HG03469 (cell line): ENCODE measurements around the gene KRTAP5-1.

Source experiments
- ATAC-seq: cut with Tn5 transposase; IDR thresholded peaks from one replicate; pipeline ENCODE4 v1.9.1; 2021; ENCODE audit warnings: mild to moderate bottlenecking, moderate library complexity, moderate number of reproducible peaks; ENCODE audit not compliant: unreplicated experiment

Gene KRTAP5-1

DNA sequence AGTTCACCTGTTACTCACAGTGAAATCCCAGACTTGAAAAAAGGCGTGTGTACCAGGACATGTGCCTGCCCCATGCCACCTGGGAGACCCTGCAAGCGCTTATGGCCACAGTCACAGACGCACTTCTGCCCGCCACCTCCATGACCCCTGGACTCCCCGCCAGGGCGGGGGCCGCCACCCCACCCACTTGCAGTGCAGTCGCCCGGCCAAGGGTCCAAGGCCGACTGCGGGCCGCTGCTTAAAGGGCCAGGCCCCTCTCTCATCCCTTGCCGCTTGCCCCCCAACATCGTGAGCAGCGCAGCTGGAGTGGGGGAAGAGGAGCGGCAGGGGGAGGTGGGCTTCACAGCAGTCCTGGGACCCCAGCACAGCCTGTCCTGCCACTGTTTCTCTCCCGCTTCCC, 23.8 kb downstream of the KRTAP5-1 start:
- ATAC-seq: no peak

DNA sequence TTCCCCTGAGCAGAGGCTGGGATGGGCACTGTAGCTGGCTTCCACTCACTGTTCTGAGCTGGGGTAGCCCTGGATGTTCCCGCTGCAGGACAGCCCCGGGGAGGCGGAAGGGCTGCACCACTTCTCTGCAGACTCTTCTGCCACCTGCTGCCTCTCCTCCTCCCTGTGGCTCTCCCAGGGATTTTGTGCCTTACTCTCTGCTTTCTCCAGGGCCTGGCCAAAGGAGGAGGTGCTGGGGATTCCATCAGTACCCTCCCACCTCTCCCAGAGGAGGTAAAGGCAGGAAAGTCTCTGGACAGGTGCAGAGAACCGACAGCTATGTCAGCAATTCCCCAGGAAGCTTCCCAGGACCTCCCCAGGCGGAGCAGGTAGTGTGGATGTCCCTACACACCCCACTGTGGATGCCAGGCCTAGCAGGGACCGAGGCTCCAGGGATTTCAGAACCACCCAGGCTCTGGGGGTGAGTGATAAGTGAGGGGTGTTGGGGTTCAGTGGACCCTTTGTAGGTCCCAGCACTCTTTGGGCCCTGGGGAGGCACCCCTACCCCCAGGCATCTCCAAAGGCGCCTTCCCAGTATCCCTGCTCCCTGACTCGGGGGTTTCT, 24.3 kb downstream of the KRTAP5-1 start:
- no peak for ATAC-seq

- ATAC-seq: no peak
Measured at GRCh38 chr11:1560002-1560648, 25.0 kb downstream of the KRTAP5-1 start.

DNA sequence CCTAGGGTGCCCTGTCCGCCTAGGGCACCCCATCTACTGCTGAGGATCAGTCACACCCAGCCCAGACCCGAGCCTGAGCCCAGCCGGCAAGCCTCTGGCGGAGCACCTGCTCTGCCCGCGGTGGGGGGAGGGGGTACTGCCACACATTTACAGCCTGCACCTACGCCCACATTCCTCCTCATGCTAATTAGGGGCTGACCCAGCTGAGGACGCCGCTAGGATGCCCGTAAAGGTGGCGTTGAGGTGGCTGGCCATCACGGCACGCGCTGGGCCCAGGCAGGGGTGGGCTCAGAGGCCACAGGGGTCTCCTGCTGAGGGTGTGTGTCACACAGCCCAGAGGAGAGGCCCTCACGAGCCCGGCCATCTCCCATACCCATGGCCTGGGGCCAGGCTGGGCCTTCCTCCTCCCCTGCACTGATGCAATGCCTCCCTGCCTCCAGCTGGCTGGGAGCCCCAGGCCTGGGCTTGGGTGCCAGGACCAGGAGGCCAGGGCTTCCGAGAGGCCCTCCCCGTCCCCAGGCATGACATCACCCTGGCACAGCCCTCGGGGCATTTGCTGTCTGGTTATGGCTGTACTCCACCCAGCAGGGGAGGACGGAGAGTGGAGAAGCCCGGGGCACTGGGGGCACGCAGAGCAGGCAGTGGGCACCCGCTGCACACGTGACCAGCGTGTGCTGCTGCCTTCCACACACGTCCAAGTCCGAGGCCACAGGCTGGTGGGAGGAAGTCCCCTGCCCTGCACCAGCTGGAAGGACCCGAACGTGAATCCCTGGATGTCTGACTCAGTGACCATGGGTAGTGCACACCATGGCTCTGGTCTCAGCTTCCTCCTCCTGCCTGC, 25.8 kb downstream of the KRTAP5-1 start:
- no peak for ATAC-seq

DNA sequence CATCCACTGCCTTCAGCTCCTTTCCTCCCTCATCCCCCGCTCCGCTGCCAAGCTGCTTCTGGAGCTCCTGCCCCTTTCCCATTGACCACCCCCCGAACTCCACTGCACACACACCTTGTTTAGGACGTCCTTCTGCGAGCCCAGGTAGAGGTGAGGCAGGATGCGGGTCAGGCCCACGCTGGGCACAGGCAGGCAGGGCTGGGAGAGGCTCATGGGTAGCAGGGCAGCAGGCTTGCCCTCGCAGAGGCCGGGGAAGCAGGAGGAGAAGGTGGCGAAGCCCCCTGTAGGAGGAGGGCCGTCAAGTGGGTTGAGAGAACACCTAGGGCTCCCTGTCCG, 26.3 kb downstream of the KRTAP5-1 start:
- ATAC-seq: no peak

- ATAC-seq: no peak
Measured at GRCh38 chr11:1557904-1558774, 26.9 kb downstream of the KRTAP5-1 start.

DNA sequence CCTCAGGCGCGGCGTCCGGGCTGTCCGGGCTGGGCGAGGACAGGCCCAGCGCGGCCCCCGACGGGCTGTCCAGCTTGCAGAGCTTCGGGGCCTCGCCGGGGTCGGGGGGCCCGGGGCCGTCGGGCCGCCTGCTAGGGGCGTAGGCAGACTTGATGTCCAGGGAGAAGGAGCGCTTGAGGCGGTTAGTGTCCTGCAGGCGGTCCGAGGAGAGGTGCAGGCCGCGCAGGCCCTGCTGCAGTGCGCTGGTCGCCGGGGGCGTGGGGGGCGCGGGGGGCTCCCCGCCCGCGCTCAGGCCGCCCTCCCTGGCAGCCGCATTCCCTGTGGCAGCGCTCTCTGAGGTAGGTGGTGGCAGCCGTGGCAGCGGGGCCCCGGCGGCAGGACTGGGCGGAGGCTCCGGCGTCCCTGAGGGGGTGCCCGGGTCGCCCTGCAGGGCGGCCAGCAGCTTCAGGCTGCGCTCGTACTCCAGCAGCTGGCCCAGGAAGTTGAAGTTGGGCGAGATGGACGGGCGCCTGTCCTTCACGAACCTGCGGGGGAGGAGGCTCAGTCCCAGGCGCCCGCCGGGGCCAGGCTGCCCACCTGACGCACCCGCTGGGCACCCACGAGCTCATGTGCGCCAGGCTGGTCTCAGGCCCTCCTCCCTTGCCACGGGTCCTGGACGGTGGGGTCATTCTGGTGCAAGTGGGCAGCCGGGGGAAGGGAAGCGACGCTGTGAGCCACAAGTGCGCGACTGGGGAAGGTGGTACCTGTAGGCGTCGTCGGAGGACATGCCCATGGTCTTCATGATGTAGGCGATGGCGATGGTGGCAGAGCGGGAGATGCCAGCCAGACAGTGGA, 27.8 kb downstream of the KRTAP5-1 start:
- no peak for ATAC-seq

DNA sequence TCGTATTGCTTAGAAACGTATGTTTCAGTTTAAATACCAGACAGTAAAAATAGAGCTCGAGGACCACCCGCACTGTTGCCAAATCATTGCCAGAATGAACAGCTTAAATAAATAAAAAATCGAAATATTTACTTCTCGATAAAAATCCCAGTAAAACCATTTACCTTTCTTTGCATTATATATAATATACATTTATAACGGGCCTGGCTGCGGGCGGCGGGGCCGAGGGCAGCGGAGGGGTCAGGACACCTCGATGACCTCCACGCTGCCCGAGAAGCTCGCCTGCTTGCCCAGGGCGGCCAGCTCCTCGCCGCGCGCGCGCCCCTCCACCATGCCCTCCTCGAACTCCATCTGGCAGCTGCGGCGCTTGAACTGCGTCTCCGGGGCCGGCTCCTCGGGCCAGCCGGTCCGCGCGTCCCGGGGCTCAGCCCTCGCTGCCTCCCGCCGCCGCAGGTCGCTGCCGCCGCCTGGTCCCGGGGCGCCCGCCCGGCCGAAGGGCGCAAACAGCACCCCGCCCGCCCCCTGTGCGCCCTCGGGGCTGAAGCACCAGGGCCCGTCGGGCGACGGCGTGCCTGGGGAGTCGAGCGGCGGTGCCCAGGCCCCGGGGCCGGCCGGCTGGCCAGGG, 28.7 kb downstream of the KRTAP5-1 start:
- no peak for ATAC-seq

- no peak for ATAC-seq
Measured at GRCh38 chr11:1555713-1556153, 29.4 kb downstream of the KRTAP5-1 start.

DNA sequence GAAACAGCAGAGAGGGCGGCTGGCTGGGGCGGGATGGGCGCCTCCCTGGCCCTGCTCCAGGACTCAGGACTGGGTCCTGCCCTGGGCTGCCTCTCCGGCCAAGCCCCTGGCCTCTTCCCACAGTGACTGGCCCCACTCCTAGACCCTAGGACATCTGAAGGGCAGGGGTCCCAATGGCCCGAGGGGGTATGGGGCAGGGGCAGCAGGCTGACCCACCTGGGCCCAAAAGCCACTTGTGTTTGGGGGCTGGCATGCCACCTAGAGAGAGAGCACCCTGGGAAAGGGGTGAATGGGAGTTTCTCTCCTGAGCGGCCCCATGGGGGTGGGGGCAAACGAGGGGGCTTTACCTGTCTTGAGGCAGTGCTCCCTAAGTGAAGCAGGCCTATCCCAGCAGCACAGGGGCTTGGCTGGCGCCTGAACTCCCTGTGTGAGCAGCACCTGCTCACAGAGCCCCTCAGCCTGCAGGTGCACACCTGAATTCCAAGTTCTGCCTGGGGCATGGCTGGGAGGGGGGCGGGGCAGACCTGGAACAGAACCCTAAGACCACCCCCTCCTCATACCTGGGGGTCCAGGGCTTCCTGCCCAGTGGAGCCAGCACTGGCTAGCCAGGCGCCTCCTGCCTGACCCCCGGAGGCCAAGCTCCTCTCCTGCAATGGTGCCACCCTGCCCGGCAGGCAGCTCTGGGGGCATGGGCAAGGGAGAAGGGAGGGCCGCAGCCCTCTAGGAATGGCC, 29.9 kb downstream of the KRTAP5-1 start:
- no peak for ATAC-seq

DNA sequence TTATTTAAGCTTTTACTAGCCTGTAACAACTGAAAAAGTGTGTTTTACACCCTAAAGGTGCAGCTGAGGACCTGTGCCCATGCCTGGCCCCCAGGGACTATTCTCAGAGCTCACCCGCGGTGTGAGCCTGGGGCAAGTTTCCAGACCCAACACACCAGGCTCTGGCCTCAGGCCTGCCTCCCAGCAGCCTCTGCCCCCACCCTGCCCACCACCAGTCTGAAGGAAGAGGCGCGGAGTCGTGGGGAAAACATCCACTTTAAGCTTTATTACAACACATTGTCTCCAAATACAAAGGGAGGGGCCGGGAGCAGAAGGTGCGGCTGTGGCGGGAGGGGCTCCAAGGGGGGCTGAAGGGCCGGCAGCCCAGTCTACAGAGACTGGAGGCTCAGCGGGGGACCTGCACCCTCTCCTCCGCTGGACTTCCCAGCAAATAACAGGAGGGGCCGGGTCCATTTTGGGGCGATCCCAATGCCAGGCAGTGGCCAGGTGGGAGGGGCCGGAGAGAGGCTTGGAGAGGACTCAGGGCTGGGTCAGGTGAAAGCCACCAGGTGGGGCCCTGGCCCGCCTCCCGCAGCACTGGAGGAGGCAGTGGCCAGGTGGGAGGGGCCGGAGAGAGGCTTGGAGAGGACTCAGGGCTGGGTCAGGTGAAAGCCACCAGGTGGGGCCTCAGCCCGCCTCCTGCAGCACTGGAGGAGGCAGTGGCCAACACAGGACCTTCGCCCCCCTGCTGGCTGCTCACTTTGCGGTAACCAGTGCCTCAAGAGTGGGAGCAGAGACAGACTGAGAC, 31.1 kb downstream of the KRTAP5-1 start:
- ATAC-seq: no peak

GRCh38 chr11:1549338-1550330, 35.4 kb downstream of the KRTAP5-1 start:
- no peak for ATAC-seq

GRCh38 chr11:1548221-1549070, 36.6 kb downstream of the KRTAP5-1 start:
- no peak for ATAC-seq

GRCh38 chr11:1547467-1548098, 37.5 kb downstream of the KRTAP5-1 start:
- no peak for ATAC-seq

DNA sequence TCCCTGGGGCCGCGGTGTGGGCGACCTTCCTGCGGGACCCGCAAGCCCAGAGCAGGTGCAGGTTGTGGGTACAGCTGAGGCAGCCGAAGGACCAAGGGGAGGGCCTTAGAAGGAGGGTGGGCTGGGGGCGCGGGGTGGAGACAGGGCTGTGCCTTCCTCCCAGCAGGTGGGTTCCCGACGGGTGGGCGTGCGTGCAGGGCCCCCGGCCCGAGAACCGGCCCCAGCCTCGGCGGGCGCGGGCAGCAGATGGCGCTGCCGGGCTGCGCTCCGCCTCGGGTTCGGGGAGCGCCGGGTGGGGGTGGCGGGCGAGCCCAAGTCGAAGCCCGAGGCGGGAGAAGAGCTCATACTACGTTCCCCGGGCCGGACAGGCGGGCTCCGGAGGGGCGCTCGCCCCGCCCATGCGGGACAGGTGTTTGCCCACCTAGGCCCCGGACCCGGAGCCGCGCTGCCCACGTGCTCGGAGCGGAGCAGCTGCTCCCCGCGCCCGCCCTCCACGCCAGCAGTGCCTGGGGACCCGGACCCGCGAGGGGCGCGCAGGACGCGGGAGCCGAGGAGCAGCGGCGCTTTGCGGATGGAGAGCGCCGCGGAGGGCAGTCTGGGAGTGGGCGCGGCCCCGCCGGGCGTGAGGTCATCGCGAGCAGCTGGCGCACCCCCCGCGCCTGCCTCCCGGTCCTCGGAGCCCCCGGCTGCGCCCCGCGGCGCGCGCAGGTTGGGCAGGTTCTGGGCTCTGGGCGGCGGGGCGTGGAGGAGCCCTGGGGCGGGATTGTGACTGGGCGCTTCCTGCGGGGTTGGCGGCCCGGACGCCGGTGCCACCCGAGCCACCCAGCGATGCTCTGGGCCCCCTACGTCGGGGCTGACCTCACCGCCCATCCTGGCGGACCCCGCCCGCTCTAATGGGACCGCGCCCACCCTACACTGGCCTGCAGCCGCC, 38.3 kb downstream of the KRTAP5-1 start:
- no peak for ATAC-seq
